Gastroesophageal sphincter (tissue), 4 donors: ENCODE data around the gene JMJD8. TPM values are rescaled to one million over a fixed set of nuclear protein-coding genes. Genes with fewer than 3 reads are reported as not detected.

Experiments
- ATAC-seq: fragments of 150-250 bp; one replicate; pipeline ENCODE4 v1.9.1; 2016; ENCODE audit warnings: mild to moderate bottlenecking, moderate library complexity
- H3K27ac ChIP-seq, 4 donors: fragments of 200-600 bp; sonication (generic) in 3 of 4; 1 replicate in 3 of 4; 2 replicates in 1 of 4; pipeline ENCODE4 v1.5.1; 2016 to 2019
- H3K27me3 ChIP-seq: fragments of 200-600 bp; sonication (generic); one replicate; pipeline ENCODE4 v1.5.1; 2019
- H3K36me3 ChIP-seq, 2 donors: fragments of 200-600 bp; sonication (generic); one replicate each; pipeline ENCODE4 v1.5.1; 2019; ENCODE audit warnings: control low read depth in 1 of 2
- H3K4me1 ChIP-seq, 3 donors: fragments of 200-600 bp; sonication (generic); 1 replicate in 2 of 3; 2 replicates in 1 of 3; pipeline ENCODE4 v1.5.1; 2016 to 2019; ENCODE audit warnings: control low read depth in 2 of 3
- H3K4me3 ChIP-seq, 2 donors: fragments of 200-600 bp; sonication (generic); one replicate each; pipeline ENCODE4 v1.5.1; 2019; ENCODE audit warnings: mild to moderate bottlenecking in 1 of 2, moderate library complexity in 1 of 2
- H3K9me3 ChIP-seq, 3 donors: fragments of 200-600 bp; sonication (generic); one replicate each; pipeline ENCODE4 v1.5.1; 2017 to 2019; ENCODE audit warnings: control low read depth in 2 of 3
- EP300 ChIP-seq: sonication (generic); formaldehyde crosslinking; IDR thresholded peaks from one replicate; pipeline ENCODE4 v1.6.1; 2017; ENCODE audit warnings: antibody characterized with exemption, mild to moderate bottlenecking
- POLR2A ChIP-seq, 2 donors: fragments of 450-650 bp; IDR thresholded peaks; one replicate each; pipeline ENCODE4 v1.6.1; 2017; ENCODE audit warnings: antibody characterized with exemption in 2 of 2, mild to moderate bottlenecking in 2 of 2, moderate library complexity in 1 of 2
- POLR2AphosphoS5 ChIP-seq: sonication (generic); formaldehyde crosslinking; IDR thresholded peaks from one replicate; pipeline ENCODE4 v1.6.1; 2017; ENCODE audit warnings: antibody characterized with exemption
- WGBS, 2 donors: methylation state at CpG; one replicate each; pipeline ENCODE4 v1.1.5; 2018; ENCODE audit warnings: low coverage in 1 of 2; 5-methylcytosine and 5-hydroxymethylcytosine counted together
- total RNA-seq, 4 donors: library from RNA; depleted of rRNA; stranded (reverse); fragments of >200 nt; gene quantifications; one replicate each; pipeline ENCODE4 v1.1.0, GENCODE V29; 2016
- TF ChIP-seq, protein P1 (sequence below), 4 experiments: fragments of 200-600 bp in 2 of 4; fragments of 450-650 bp in 2 of 4; sonication (generic) in 1 of 4; IDR thresholded peaks; one replicate each; pipeline ENCODE4 v1.5.1; 2017 to 2019; ENCODE audit warnings: antibody characterized with exemption in 4 of 4, mild to moderate bottlenecking in 2 of 4, moderate library complexity in 2 of 4

JMJD8 gene
- total RNA-seq, 4 donors from 2014 or later, result 70.2 to 109 (median 90.5) TPM

DNA sequence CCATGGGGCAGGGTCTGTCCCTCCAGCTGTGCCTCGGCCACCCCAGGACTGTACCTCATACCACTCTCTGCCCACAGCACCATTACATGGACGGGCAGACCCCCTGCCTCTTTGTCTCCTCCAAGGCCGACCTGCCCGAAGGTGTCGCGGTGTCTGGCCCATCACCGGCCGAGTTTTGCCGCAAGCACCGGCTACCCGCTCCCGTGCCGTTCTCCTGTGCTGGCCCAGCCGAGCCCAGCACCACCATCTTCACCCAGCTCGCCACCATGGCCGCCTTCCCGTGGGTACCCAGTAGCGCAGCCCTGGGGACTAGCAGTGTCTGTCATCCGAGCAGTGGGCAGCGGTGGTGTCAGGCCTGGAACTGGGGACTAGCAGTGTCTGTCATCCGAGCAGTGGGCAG, 11.3 kb downstream of the JMJD8 start:
- Histone ChIP-seq H3K27ac (no peak overlapping the region), H3K9me3 (no peaks in the 10 kb centered on the region), H3K4me1 (peaks cover 0 to 46% (median 26%) of the 10 kb centered on the region in 3 donors), H3K27me3 (peaks cover 8% of the 10 kb centered on the region), H3K36me3 (peaks cover 0 to 50% of the 10 kb centered on the region in 2 donors), H3K4me3 (no peak overlapping the region)
- WGBS, 2 donors, result no CpG with 5 or more reads among the region's 21 CpGs
- ATAC-seq, result no peak
- TF ChIP-seq, protein P1, sequence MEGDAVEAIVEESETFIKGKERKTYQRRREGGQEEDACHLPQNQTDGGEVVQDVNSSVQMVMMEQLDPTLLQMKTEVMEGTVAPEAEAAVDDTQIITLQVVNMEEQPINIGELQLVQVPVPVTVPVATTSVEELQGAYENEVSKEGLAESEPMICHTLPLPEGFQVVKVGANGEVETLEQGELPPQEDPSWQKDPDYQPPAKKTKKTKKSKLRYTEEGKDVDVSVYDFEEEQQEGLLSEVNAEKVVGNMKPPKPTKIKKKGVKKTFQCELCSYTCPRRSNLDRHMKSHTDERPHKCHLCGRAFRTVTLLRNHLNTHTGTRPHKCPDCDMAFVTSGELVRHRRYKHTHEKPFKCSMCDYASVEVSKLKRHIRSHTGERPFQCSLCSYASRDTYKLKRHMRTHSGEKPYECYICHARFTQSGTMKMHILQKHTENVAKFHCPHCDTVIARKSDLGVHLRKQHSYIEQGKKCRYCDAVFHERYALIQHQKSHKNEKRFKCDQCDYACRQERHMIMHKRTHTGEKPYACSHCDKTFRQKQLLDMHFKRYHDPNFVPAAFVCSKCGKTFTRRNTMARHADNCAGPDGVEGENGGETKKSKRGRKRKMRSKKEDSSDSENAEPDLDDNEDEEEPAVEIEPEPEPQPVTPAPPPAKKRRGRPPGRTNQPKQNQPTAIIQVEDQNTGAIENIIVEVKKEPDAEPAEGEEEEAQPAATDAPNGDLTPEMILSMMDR (IDR thresholded peaks at IDR 0.05), result no peak
- TF ChIP-seq EP300 (no peak), POLR2AphosphoS5 (no peak), POLR2A (IDR thresholded peaks at IDR 0.05) (no peak)

DNA sequence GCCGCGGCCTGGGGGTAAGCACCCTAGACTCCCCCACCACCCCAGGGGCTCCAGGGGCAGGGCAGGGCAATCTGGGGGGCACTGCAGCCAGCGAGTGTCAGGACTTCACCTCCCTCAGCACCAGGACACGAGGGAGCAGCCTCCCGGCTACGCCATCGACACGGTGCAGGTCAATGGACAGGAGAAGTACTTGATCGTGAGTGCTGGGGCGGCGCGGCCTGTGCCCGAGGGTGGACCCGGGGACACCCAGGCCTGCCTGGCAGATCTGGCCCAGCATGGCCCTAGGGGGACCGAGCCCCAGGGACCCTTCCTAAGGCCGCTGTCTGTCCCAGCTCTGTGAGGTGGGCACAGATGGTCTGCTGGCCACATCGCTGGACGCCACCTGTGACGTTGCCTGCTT, 11.8 kb downstream of the JMJD8 start:
- Histone ChIP-seq H3K9me3 (no peaks in the 10 kb centered on the region), H3K4me1 (peaks cover 0 to 51% (median 26%) of the 10 kb centered on the region in 3 donors), H3K36me3 (peaks cover 0 to 50% of the 10 kb centered on the region in 2 donors), H3K27me3 (peaks cover 6% of the 10 kb centered on the region), H3K4me3 (no peak overlapping the region), H3K27ac (no peak overlapping the region)
- TF ChIP-seq POLR2AphosphoS5 (no peak), EP300 (no peak), POLR2A (IDR thresholded peaks at IDR 0.05) (no peak)
- TF ChIP-seq, protein P1 (IDR thresholded peaks at IDR 0.05), result no peak
- ATAC-seq, result no peak
- WGBS, 2 donors, result 100% methylated on average over 3 of the region's 19 CpGs; no CpG with 5 or more reads in 1 of the 2 donors

DNA sequence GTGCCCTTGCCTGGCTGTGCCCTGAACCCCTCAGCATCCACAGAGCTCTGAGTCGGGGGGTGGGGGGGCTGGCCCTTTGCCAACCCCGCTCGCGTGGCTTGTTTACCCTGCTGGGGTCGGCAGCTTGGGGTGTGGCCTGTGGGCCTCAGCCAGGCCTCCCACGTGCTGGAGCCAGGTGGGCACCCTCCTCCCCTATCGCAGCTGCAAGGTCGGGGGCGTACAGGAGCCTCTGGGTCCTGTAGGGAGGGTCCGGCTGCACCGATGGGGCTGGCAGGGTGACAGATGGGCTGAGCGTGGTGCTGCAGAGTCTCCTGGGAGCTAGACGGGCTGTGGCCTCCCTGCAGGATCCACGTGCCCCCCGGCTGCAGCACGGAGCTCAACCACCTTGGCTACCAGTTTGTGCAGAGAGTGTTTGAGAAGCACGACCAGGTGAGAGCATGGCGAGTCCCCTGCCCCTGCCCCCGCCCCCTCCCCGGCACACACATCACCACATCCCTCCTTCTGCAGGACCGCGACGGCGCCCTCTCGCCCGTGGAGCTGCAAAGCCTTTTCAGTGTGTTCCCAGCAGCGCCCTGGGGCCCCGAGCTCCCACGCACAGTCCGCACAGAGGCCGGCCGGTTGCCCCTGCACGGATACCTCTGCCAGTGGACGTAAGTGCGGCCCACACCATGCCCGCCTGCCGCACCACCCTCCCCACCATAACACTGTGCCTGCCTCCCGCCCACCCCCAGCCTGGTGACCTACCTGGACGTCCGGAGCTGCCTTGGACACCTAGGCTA, 12.6 kb downstream of the JMJD8 start:
- Histone ChIP-seq H3K27ac (no peak overlapping the region), H3K27me3 (no peaks in the 10 kb centered on the region), H3K9me3 (no peaks in the 10 kb centered on the region), H3K36me3 (peaks cover 0 to 50% of the 10 kb centered on the region in 2 donors), H3K4me1 (peaks cover 0 to 55% (median 26%) of the 10 kb centered on the region in 3 donors), H3K4me3 (no peak overlapping the region)
- TF ChIP-seq POLR2A (IDR thresholded peaks at IDR 0.05) (no peak), POLR2AphosphoS5 (no peak), EP300 (no peak)
- TF ChIP-seq, protein P1 (IDR thresholded peaks at IDR 0.05), result no peak
- ATAC-seq, result no peak
- no CpG with 5 or more reads among the region's 40 CpGs for WGBS, 2 donors

DNA sequence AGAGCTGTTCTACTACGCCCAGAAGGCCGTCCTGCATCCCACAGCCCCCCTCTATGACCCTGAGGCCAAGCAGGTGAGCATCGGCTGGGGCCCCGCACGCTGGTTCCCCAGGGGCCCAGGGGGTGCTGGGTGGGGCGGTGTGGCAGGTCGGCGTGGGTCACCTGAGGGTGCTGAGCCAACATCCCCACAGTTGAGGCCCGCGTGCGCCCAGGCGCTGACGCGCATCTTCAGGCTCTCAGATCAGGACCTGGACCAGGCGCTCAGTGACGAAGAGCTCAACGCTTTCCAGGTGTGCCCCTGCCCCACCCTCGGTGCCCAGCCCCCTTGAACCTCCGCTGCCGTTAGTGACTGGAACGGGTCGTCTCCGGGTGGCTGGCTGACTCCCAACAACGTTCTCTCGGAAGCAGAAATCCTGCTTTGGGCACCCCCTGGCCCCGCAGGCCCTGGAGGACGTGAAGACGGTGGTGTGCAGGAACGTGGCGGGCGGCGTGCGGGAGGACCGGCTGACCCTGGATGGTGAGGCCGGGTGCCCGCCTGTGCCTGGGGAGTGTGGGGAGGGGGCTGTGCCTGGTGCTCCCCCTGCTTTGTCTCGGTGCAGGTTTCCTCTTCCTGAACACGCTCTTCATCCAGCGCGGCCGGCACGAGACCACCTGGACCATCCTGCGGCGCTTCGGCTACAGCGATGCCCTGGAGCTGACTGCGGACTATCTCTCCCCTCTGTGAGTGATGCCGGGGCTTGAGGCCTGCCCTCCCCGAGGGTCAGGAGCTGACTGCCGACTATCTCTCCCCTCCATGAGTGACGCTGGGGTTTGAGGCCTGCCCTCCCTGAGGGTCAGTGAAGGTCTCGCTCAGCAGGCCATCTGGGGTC, 13.4 kb downstream of the JMJD8 start:
- Histone ChIP-seq H3K9me3 (no peaks in the 10 kb centered on the region), H3K36me3 (peaks cover 0 to 50% of the 10 kb centered on the region in 2 donors), H3K27ac (no peak overlapping the region), H3K27me3 (no peaks in the 10 kb centered on the region), H3K4me1 (peaks cover 0 to 47% (median 19%) of the 10 kb centered on the region in 3 donors), H3K4me3 (no peak overlapping the region)
- ATAC-seq, result no peak
- 94% methylated on average over 6 of the region's 52 CpGs; no CpG with 5 or more reads in 1 of the 2 donors for WGBS, 2 donors
- TF ChIP-seq POLR2AphosphoS5, result no peak

DNA sequence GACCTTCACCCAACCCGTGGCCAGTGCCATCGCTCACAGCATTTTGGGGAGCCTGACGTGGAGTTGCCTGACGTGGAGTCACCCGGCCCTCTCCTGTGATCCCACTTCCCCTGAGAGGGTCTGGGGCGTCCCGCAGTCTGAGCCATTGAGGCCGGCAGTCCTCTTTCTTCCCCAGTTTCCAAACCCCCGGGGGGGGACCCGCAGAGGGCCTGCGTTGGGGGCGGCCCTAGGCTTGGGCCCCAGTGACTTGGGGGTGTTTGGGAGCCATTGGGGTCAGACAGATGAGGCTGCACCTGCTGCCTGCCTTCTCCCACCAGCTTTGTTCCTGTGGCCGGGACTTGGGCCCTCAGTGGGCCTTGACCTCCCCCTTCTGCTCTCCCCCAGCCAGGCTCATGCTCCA, 14.5 kb downstream of the JMJD8 start:
- no peak for TF ChIP-seq POLR2A (IDR thresholded peaks at IDR 0.05)
- Histone ChIP-seq H3K9me3 (no peaks in the 10 kb centered on the region), H3K36me3 (peaks cover 0 to 50% of the 10 kb centered on the region in 2 donors), H3K27ac (no peak overlapping the region), H3K27me3 (no peaks in the 10 kb centered on the region), H3K4me3 (no peak overlapping the region), H3K4me1 (peaks cover 0 to 36% (median 11%) of the 10 kb centered on the region in 3 donors)
- no peak for ATAC-seq
- WGBS, 2 donors, result no CpG with 5 or more reads among the region's 13 CpGs
